22Rv1 (cell line): Measurements from ENCODE around the gene BATF3.
"Not testable (repeated sequence)": the region's sequence is repeated elsewhere in the genome, so short reads cannot be mapped to it uniquely, and the experiment has no call there.

ENCODE experiments used
- H3K27ac ChIP-seq: fragments of 450-650 bp; 2 replicates; pipeline ENCODE4 v1.5.1; 2017
- ZFX ChIP-seq: fragments of 450-650 bp; IDR thresholded peaks from 2 replicates; pipeline ENCODE4 v1.6.1; 2017; ENCODE audit warnings: antibody characterized with exemption, borderline replicate concordance
- TF ChIP-seq, protein P1 (sequence below): fragments of 450-650 bp; IDR thresholded peaks from 2 replicates; pipeline ENCODE4 v1.5.1; 2017; ENCODE audit warnings: mild to moderate bottlenecking

BATF3 gene

DNA sequence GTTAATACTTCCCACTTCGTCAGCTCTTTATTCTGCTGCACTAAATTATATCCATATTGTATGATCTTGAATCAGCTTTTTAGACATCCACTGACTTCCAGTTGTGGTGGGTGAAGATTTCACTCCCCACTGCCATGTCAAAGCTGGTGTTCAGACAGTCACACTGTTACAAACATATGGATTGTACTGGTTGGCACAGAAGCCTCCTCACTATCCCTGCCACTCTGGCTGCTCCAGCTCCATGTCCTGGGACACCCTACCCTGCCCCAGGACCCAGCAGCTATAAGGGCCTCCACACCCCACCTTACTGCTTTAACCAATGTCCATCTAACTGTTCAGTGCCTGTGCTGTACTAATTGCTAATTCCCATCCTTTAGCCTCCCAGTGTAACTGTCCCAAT, 32.0 kb upstream of the BATF3 start:
- TF ChIP-seq, protein P1, sequence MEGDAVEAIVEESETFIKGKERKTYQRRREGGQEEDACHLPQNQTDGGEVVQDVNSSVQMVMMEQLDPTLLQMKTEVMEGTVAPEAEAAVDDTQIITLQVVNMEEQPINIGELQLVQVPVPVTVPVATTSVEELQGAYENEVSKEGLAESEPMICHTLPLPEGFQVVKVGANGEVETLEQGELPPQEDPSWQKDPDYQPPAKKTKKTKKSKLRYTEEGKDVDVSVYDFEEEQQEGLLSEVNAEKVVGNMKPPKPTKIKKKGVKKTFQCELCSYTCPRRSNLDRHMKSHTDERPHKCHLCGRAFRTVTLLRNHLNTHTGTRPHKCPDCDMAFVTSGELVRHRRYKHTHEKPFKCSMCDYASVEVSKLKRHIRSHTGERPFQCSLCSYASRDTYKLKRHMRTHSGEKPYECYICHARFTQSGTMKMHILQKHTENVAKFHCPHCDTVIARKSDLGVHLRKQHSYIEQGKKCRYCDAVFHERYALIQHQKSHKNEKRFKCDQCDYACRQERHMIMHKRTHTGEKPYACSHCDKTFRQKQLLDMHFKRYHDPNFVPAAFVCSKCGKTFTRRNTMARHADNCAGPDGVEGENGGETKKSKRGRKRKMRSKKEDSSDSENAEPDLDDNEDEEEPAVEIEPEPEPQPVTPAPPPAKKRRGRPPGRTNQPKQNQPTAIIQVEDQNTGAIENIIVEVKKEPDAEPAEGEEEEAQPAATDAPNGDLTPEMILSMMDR, result no peak
- no peak for TF ChIP-seq ZFX
- H3K27ac ChIP-seq, result no peak overlapping the region

DNA sequence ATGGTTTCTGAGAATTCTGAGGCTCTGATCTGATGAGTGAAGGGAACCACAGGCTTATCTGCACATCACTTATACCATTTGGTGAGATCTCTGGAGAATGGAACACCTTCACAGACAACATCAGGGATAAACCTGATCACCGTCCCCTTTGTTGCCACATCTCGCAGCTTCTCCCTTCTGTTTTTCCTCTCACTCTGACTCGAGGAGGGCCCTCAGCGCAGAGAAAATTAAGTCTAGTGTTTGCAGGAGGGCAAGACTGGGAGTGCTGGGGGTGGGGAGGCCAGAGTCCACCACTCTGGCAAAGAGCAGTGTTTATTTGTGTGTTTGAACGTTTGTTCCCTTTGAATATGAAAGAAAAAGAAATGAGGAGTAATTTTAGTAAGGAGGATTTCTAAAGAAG, 29.0 kb upstream of the BATF3 start:
- TF ChIP-seq, protein P1, result no peak
- TF ChIP-seq ZFX, result no peak
- no peak overlapping the region for H3K27ac ChIP-seq

DNA sequence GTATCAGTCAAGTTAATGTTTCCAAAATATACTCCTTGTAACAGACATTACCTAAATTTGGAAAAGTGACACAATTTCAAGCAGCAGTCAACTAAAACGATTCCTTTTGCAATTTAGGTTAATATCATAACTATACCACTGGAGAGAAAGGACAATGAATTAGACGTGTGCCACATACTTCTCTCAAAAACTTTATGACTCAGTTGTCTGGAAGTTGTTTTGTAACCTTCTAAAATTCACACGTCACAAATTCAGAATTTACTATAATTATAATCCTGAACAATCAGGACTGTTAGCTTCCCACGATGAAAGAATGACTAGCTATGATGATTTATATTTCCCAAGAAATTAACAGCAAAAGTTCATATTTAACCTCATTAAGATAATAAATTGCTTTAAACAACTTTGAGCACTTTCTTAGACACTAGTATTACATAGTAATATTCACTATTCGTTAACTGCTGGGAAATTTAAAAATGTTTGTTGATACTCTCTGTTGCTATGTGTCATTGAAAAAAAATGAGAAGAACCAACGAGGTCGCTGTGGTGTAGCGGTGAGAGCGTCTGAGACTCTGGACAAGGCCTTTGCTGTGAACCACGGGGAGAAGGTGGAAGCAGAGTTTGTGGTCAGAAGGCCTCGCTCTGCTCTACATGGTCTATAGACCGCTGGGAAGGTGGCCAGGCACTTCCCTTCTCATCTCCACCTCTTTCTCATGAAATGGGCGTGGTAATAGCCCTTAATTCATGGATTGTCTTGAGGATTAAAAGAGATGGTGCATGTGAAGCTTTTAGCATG, 27.9 kb upstream of the BATF3 start:
- TF ChIP-seq, protein P1, result no peak
- no peak for TF ChIP-seq ZFX
- no peak overlapping the region for H3K27ac ChIP-seq

DNA sequence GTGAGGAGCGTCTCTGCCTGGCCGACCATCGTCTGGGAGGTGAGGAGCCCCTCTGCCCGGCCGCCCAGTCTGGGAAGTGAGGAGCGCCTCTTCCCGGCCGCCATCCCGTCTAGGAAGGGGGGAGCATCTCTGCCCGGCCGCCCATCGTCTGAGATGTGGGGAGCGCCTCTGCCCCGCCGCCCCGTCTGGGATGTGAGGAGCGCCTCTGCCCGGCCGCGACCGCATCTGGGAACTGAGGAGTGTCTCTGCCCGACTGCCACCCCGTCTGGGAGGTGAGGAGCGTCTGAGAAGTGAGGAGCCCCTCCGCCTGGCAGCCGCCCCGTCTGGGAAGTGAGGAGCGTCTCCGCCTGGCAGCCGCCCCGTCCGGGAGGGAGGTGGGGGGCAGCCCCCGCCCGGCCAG, 25.0 kb upstream of the BATF3 start:
- H3K27ac ChIP-seq, result not testable (repeated sequence)

DNA sequence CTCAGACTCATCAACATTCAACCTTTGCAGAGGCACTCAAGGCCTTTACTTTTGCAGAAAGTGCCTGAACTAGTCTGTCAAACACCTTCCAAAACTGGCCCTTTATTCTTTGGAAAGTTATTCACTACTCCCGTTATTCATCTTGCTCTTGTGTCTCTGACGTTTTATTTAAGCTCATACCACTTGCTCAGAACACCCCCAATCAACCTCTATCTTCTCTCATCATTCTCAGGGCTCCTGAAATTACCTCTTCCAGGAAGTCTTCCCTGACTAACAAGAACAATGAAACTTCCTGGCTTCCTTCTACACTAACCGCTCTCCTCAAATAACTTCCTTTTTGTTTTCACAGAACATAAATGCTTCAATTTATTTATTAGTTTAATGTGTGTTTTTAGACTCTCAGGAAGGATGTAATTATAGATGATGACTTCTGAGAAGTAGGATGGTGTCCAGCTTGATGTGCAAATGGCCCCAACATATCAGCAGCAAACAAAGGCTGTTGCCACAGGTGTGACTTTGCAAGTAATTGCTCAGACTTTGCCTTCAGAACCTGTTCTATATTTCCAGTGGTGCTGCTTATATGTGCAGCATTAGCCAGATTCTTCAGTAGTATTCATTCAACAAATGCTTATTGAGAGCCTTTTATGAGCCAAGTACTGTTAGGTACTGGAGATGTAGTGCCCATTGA, 22.8 kb upstream of the BATF3 start:
- H3K27ac ChIP-seq, result no peak overlapping the region
- TF ChIP-seq, protein P1, result no peak
- TF ChIP-seq ZFX, result no peak

DNA sequence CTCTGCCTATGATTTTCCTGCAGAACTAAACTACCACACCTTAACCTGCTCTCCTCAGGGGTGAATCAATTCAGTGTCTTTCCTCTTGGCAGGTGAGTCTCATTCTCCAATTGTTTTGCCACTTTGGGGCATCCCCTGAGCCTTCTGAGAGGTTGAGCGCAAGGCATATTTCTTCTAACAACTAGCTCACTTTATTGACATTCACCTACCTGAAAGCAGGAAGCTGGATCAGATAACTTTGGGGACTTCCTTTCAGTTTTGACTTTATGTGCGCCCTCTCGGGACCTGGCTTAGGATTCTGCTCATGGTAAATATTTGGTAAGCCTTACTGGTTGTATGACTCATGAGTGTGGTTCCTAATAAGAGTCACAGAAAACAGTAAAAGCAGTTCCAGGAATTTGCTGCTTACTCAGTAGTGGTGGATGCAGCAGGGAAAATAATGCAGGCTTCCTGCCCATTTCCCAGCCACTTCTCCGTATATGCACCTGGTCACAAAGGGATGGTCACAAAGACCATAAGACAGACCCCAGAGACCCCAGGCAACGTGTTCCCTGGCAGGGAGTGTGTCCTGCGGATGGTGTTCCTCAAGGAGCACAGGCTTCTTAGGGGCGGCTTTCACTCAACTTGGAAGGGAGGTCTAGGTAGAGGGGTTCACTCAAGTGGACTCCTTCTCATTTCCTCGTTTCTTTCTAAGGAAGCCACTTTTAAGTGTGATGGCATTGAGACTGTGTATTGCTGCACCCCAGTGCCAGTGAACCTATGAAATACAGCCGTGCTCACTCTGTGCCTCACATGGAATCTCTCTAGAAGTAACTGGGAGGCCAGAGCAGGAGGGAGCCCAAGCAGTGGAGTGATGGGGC, 22.0 kb upstream of the BATF3 start:
- no peak overlapping the region for H3K27ac ChIP-seq
- TF ChIP-seq, protein P1, result no peak
- TF ChIP-seq ZFX, result no peak

DNA sequence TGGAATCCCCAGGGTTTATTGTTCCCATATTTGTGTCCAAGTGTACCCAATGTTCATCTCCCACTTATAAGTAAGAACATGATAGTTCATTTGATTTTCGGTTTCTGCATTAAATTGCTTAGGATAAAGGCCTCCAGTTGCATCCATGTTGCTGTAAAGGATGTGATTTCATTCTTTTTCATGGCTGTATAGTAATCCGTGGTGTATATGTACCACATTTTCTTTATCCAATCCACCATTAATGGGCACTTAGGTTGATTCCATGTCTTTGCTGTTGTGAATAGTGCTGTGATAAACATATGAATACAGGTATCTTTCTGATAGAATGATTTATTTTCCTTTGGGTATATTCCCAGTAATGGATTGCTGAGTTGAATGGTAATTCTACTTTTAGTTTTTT, 20.0 kb upstream of the BATF3 start:
- H3K27ac ChIP-seq, result no peak overlapping the region
- no peak for TF ChIP-seq ZFX
- TF ChIP-seq, protein P1, result no peak
